IMR-90 (cell line): ENCODE results near the gene VAC14.

Source experiments
- BHLHE40 ChIP-seq: fragments of 150-350 bp; IDR thresholded peaks from 2 replicates; pipeline ENCODE4 v1.6.1; 2016; ENCODE audit warnings: mild to moderate bottlenecking, low read depth, low read length
- CEBPB ChIP-seq: IDR thresholded peaks from 2 replicates; pipeline ENCODE4 v1.6.1; 2012; ENCODE audit warnings: low read depth, low read length, improper control_type of control experiment
- CHD1 ChIP-seq: IDR thresholded peaks from 2 replicates; pipeline ENCODE4 v1.6.1; 2012; ENCODE audit warnings: low read depth, low read length, improper control_type of control experiment
- CTCF ChIP-seq: conservative IDR thresholded peaks from 2 replicates; pipeline ENCODE4 v1.5.1; 2012; ENCODE audit warnings: mild to moderate bottlenecking, low read depth, low read length, improper control_type of control experiment
- ELK1 ChIP-seq: fragments of 150-350 bp; IDR thresholded peaks from 2 replicates; pipeline ENCODE4 v1.6.1; 2016; ENCODE audit warnings: low read depth, mild to moderate bottlenecking, low read length, moderate library complexity, borderline replicate concordance
- MAFK ChIP-seq: IDR thresholded peaks from 2 replicates; pipeline ENCODE4 v1.6.1; 2012; ENCODE audit warnings: low read depth, low read length, improper control_type of control experiment
- MXI1 ChIP-seq: IDR thresholded peaks from 2 replicates; pipeline ENCODE4 v1.6.1; 2012; ENCODE audit warnings: low read depth, mild to moderate bottlenecking, low read length, moderate library complexity, borderline replicate concordance
- NFE2L2 ChIP-seq: fragments of 150-350 bp; IDR thresholded peaks from 2 replicates; pipeline ENCODE4 v1.6.1; 2016; ENCODE audit warnings: low read depth, mild to moderate bottlenecking, low read length
- POLR2A ChIP-seq: IDR thresholded peaks from 2 replicates; pipeline ENCODE4 v1.6.1; 2012; ENCODE audit warnings: mild to moderate bottlenecking, low read depth, low read length
- RAD21 ChIP-seq: IDR thresholded peaks from 2 replicates; pipeline ENCODE4 v1.6.1; 2012; ENCODE audit warnings: low read length, improper control_type of control experiment
- RCOR1 ChIP-seq: IDR thresholded peaks from 2 replicates; pipeline ENCODE4 v1.6.1; 2012; ENCODE audit warnings: mild to moderate bottlenecking, low read length, improper control_type of control experiment; ENCODE audit not compliant: insufficient replicate concordance
- RFX5 ChIP-seq: IDR thresholded peaks from 2 replicates; pipeline ENCODE4 v1.8.0; 2012; ENCODE audit warnings: low read depth, mild to moderate bottlenecking, low read length, moderate library complexity
- SMC3 ChIP-seq: fragments of 150-350 bp; IDR thresholded peaks from 2 replicates; pipeline ENCODE4 v1.6.1; 2016; ENCODE audit warnings: low read depth, mild to moderate bottlenecking, antibody characterized with exemption, low read length, moderate library complexity
- USF2 ChIP-seq: fragments of 150-350 bp; IDR thresholded peaks from 2 replicates; pipeline ENCODE4 v1.6.1; 2017; ENCODE audit warnings: mild to moderate bottlenecking, antibody characterized with exemption, low read length, low read depth

- TF ChIP-seq BHLHE40 (no peak), CEBPB (no peak), RFX5 (no peak), POLR2A (no peak), ELK1 (no peak), CTCF (no peak), USF2 (no peak), SMC3 (no peak), RCOR1 (no peak), RAD21 (no peak), MXI1 (no peak), CHD1 (no peak), MAFK (no peak), NFE2L2 (no peak)
Measured at GRCh38 chr16:70744366-70744765, 56.6 kb downstream of the VAC14 start.
